SK-N-SH (cell line): ENCODE data around the gene TBC1D17. TPM values are rescaled to one million over a fixed set of nuclear protein-coding genes. Genes with fewer than 3 reads are reported as not detected.
A peak's percentile ranks its signal among the peaks of the same experiment; 100 is the strongest.

Experiments used
- CTCF ChIA-PET: fragments of 300-600, 350-600 bp; formaldehyde crosslinking; extraction: SDS; loops from one replicate; lab custom pipeline; 2021; lab: Yijun Ruan, JAX
- POLR2A ChIA-PET: fragments of 350-600 bp; sonication (Branson Sonifier 250); formaldehyde crosslinking; extraction: SDS; loops from one replicate; lab custom pipeline; 2020; ENCODE audit warnings: antibody characterized with exemption, inconsistent platforms; lab: Yijun Ruan, JAX
- DNase-seq: peaks from one replicate; pipeline ENCODE4 v3.0.0; 2012
- H2AFZ ChIP-seq: fragments of 200-600 bp; sonication (generic); 2 replicates; pipeline ENCODE4 v1.8.1; 2016; ENCODE audit warnings: antibody characterized with exemption, mild to moderate bottlenecking, low read depth
- H3F3A ChIP-seq: fragments of 200-600 bp; sonication (generic); replicated peaks from 2 replicates; pipeline ENCODE3; 2016; ENCODE audit warnings: antibody characterized with exemption, mild to moderate bottlenecking; ENCODE audit not compliant: insufficient read depth
- H3K27ac ChIP-seq, 2 experiments: fragments of 200-500 bp in 1 of 2; fragments of 200-600 bp in 1 of 2; sonication (Bioruptor generic) in 1 of 2; sonication (generic), shearing (Covaris generic) in 1 of 2; 2 replicates each; pipeline versions ENCODE4 v1.5.1 to v1.6.1; 2014 to 2016; ENCODE audit warnings: low read depth in 2 of 2, inconsistent platforms in 1 of 2, low read length in 1 of 2, mild to moderate bottlenecking in 1 of 2, mixed read lengths in 1 of 2
- H3K27me3 ChIP-seq: fragments of 200-600 bp; sonication (generic), shearing (Covaris generic); 2 replicates; pipeline ENCODE4 v1.6.1; 2016; ENCODE audit warnings: mixed run types; ENCODE audit not compliant: insufficient read depth
- H3K36me3 ChIP-seq, 2 experiments: fragments of 200-500 bp in 1 of 2; fragments of 200-600 bp in 1 of 2; sonication (Bioruptor generic) in 1 of 2; sonication (generic) in 1 of 2; replicated peaks in 1 of 2; 2 replicates each; pipeline versions ENCODE3 to v1.5.1; 2014 to 2016; ENCODE audit warnings: low read length in 1 of 2, mild to moderate bottlenecking in 1 of 2; ENCODE audit not compliant: insufficient read depth in 2 of 2, control insufficient read depth in 1 of 2
- H3K4me1 ChIP-seq, 2 experiments: fragments of 200-500 bp in 1 of 2; fragments of 200-600 bp in 1 of 2; sonication (Bioruptor generic) in 1 of 2; sonication (generic), shearing (Covaris generic) in 1 of 2; 2 replicates each; pipeline versions ENCODE4 v1.5.1 to v1.6.1; 2014 to 2016; ENCODE audit warnings: low read depth in 1 of 2, low read length in 1 of 2, mixed run types in 1 of 2; ENCODE audit not compliant: insufficient read depth in 2 of 2, control insufficient read depth in 1 of 2
- H3K4me2 ChIP-seq: fragments of 200-600 bp; sonication (generic), shearing (Covaris generic); 2 replicates; pipeline ENCODE4 v1.6.1; 2017; ENCODE audit warnings: mixed run types
- H3K4me3 ChIP-seq, 2 experiments: fragments of 200-500 bp in 1 of 2; fragments of 200-600 bp in 1 of 2; sonication (Bioruptor generic) in 1 of 2; sonication (generic), shearing (Covaris generic) in 1 of 2; 2 replicates each; pipeline versions ENCODE4 v1.5.1 to v1.8.1; 2014 to 2016; ENCODE audit warnings: low read depth in 2 of 2, inconsistent platforms in 1 of 2, low read length in 1 of 2, mild to moderate bottlenecking in 1 of 2, mixed read lengths in 1 of 2, moderate library complexity in 1 of 2
- H3K79me2 ChIP-seq: fragments of 200-600 bp; sonication (generic); 2 replicates; pipeline ENCODE4 v1.8.1; 2017; ENCODE audit warnings: mild to moderate bottlenecking; ENCODE audit not compliant: insufficient read depth
- H3K9ac ChIP-seq: fragments of 200-600 bp; sonication (generic); 2 replicates; pipeline ENCODE4 v1.6.1; 2017; ENCODE audit warnings: mixed run types
- H3K9me2 ChIP-seq: fragments of 200-600 bp; sonication (generic); 2 replicates; pipeline ENCODE4 v1.6.1; 2017; ENCODE audit warnings: mixed run types
- H3K9me3 ChIP-seq: fragments of 200-600 bp; sonication (generic); 2 replicates; pipeline ENCODE4 v1.6.1; 2017; ENCODE audit warnings: mixed run types, mild to moderate bottlenecking, moderate library complexity
- H4K20me1 ChIP-seq: fragments of 200-600 bp; sonication (generic); 2 replicates; pipeline ENCODE4 v1.6.1; 2017; ENCODE audit warnings: mild to moderate bottlenecking, mixed run types; ENCODE audit not compliant: insufficient read depth
- EP300 ChIP-seq, 2 experiments: IDR thresholded peaks; 2 replicates each; pipeline versions ENCODE4 v1.4.0 to v1.6.1; 2012; ENCODE audit warnings: borderline replicate concordance in 1 of 2, low read depth in 1 of 2, low read length in 1 of 2
- GATA2 ChIP-seq: sonication (generic); formaldehyde crosslinking; IDR thresholded peaks from 2 replicates; pipeline ENCODE4 v1.5.0; 2020; ENCODE audit warnings: mild to moderate bottlenecking, missing genetic modification reagents
- NFIC ChIP-seq: IDR thresholded peaks from 2 replicates; pipeline ENCODE4 v1.4.0; 2012; ENCODE audit warnings: borderline replicate concordance
- WGBS: methylation state at CpG from one replicate; pipeline ENCODE4 v1.1.6; 2017; ENCODE audit warnings: low lambda C conversion rate; 5-methylcytosine and 5-hydroxymethylcytosine counted together
- polyA plus RNA-seq, 3 experiments: library from polyadenylated mRNA; depleted of rRNA; stranded (reverse); fragments of >200 nt; gene quantifications; 2 replicates each; pipeline ENCODE4 v1.2.3, GENCODE V29; 2012
- TF ChIP-seq, protein P1 (sequence below): IDR thresholded peaks from 2 replicates; pipeline ENCODE4 v1.4.0; 2012; ENCODE audit warnings: low read depth, borderline replicate concordance
- TF ChIP-seq, protein P2 (sequence below): IDR thresholded peaks from 2 replicates; pipeline ENCODE4; 2012

TBC1D17 gene
- polyA plus RNA-seq, 1 of the 3 experiments (the other 2 are of a cell fraction): 28.3 TPM

DNA sequence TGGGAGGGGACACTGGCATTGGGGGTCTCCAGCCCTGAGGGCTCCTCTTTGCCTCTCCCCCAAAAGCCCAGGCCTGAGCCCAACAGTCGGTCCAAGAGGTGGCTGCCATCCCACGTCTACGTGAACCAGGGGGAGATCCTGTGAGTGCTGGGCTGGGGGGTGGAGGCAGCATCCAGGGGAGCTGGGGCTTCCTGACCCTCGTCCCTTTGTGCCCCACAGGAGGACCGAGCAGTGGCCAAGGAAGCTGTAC lies 19.7 kb upstream of the TBC1D17 start:
- Histone ChIP-seq H3K4me2 (no peak overlapping the region), H4K20me1 (peaks cover 62% of the 10 kb centered on the region), H3F3A (peaks cover 58% of the 10 kb centered on the region), H3K9me3 (no peaks in the 10 kb centered on the region), H3K4me3 (no peak overlapping the region), H3K36me3 (peaks cover 17 to 51% of the 10 kb centered on the region in 2 experiments), H3K9ac (no peak overlapping the region), H3K27ac (peak overlapping the region in 1 of 2 experiments; percentile 65; a peak in 2 of 4 replicates), H3K27me3 (no peaks in the 10 kb centered on the region), H3K79me2 (peaks cover 27% of the 10 kb centered on the region), H3K9me2 (no peaks in the 10 kb centered on the region), H3K4me1 (peaks cover 11 to 14% of the 10 kb centered on the region in 2 experiments; a peak in 3 of 4 replicates), H2AFZ (no peak overlapping the region)
- no peak for TF ChIP-seq EP300 (IDR thresholded peaks at IDR 0.05; ENCODE audit: borderline replicate concordance in 1 of 2, low read depth in 1 of 2, low read length in 1 of 2)
- DNase-seq: no peak
- CTCF ChIA-PET: no interaction called here
- no CpG with 5 or more reads among the region's 5 CpGs for whole genome bisulfite sequencing
- POLR2A ChIA-PET: interaction anchor here (1.3 kb wide), 1 partner anchor 11 kb away, joined by 5 read pairs; no protein-coding TSS in a partner anchor

DNA sequence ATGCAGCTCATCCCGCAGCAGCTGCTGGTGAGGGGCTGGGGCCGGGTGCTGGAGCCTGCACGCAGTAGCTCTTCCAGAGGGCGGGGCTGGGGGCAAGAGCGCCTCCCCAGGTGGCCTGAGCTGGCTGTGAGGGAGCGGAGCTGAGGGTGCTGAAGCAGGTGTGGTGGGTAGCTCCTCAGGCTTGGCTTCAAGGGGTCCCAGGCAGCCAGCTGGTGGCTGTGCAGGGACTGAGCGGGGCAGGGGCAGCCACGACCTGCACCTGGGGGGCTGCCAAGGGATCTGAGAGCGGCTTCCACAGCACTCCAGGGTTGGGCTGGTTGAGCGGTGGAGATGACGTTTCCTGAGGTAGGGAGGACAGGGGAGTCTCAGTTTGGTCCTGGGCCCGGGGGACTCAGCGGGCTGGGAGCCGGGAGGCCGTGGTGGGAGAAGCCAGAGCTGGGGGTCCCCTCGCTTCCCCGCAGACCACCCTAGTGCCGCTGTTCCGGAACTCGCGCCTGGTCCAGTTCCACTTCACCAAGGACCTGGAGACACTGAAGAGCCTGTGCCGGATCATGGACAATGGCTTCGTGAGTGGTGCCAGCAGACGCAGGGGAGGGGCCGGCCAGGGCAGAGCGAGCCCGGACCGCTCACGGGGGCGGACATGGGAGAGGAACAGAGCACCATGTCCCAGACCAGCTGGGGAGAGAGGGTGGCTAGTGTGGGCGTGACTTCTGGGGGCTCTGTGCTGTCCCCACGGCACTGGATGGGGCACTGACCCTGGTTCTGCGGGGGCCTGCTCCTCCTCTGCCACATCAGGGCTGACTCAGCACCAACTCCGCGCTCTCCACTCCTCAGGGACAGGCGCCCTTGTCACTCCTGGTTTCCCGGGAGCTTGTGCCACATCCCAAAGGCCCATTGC lies 19.2 kb upstream of the TBC1D17 start:
- Histone ChIP-seq H2AFZ (no peak overlapping the region), H3K27ac (peak overlapping the region in 1 of 2 experiments; percentile 65; a peak in 3 of 4 replicates), H3K4me3 (no peak overlapping the region), H3K27me3 (no peaks in the 10 kb centered on the region), H3K9me2 (no peaks in the 10 kb centered on the region), H3F3A (peaks cover 52% of the 10 kb centered on the region), H3K36me3 (peaks cover 18 to 56% of the 10 kb centered on the region in 2 experiments), H3K9me3 (no peaks in the 10 kb centered on the region), H3K4me1 (peaks cover 7 to 8% of the 10 kb centered on the region in 2 experiments; a peak in 3 of 4 replicates), H4K20me1 (peaks cover 62% of the 10 kb centered on the region), H3K4me2 (peak overlapping the region; percentile 33; the same call in 1 of the 2 replicates), H3K79me2 (peaks cover 27% of the 10 kb centered on the region), H3K9ac (no peak overlapping the region)
- 87% methylated on average over 22 of the region's 37 CpGs for WGBS
- TF ChIP-seq, protein P1, sequence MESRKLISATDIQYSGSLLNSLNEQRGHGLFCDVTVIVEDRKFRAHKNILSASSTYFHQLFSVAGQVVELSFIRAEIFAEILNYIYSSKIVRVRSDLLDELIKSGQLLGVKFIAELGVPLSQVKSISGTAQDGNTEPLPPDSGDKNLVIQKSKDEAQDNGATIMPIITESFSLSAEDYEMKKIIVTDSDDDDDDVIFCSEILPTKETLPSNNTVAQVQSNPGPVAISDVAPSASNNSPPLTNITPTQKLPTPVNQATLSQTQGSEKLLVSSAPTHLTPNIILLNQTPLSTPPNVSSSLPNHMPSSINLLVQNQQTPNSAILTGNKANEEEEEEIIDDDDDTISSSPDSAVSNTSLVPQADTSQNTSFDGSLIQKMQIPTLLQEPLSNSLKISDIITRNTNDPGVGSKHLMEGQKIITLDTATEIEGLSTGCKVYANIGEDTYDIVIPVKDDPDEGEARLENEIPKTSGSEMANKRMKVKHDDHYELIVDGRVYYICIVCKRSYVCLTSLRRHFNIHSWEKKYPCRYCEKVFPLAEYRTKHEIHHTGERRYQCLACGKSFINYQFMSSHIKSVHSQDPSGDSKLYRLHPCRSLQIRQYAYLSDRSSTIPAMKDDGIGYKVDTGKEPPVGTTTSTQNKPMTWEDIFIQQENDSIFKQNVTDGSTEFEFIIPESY: no peak
- TF ChIP-seq NFIC: no peak
- no peak for TF ChIP-seq GATA2 (CRISPR knock-in tag)
- TF ChIP-seq, protein P2, sequence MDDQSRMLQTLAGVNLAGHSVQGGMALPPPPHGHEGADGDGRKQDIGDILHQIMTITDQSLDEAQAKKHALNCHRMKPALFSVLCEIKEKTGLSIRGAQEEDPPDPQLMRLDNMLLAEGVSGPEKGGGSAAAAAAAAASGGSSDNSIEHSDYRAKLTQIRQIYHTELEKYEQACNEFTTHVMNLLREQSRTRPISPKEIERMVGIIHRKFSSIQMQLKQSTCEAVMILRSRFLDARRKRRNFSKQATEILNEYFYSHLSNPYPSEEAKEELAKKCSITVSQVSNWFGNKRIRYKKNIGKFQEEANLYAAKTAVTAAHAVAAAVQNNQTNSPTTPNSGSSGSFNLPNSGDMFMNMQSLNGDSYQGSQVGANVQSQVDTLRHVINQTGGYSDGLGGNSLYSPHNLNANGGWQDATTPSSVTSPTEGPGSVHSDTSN: peak; percentile 29
- DNase-seq: no peak
- ChIA-PET POLR2A (interaction anchor here (1.3 kb wide), 2 partner anchors 8 to 11 kb away, joined by 5 read pairs; partner anchors contain the start of gene PTOV1), CTCF (no interaction called here)
